ENCODE data around the gene MAGI1.

DNA sequence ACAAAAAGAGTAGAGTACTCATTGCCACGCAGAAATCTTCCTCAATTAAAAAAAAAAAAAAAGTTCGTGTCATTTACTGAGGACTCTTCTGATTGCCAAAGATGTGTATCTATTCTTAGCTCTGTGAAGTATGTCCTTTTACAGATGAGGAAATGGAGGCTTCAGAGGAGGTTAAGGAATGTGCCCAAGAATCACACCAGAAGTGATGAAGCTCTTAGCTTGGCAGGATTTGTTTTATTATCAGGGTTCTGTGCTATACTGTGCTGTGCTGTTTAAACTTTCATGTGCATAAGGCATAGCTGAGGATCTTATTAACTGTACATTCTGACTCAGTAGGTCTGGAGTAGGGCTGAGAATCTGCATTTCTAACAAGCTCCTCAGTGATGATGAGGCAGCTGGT, 685.8 kb downstream of the MAGI1 start:
- TF ChIP-seq TARDBP (IDR thresholded peaks at IDR 0.05): no peak
- no peak for TF ChIP-seq BHLHE40 (IDR thresholded peaks at IDR 0.05; ENCODE audit: borderline replicate concordance)

All from HEK293T (cell line).